HG03097 (cell line): ENCODE measurements around the gene UBE2G1.
"Not testable (repeated sequence)": the region's sequence is repeated elsewhere in the genome, so short reads cannot be mapped to it uniquely, and the experiment has no call there.

Experiments used
- ATAC-seq: cut with Tn5 transposase; IDR thresholded peaks from one replicate; pipeline ENCODE4 v1.9.1; 2021; ENCODE audit not compliant: unreplicated experiment, low FRiP score

Gene UBE2G1

GRCh38 chr17:4255271-4255670 lies 111.2 kb downstream of the UBE2G1 start:
- not testable (repeated sequence) for ATAC-seq

- ATAC-seq: no peak
These were observed 115.6 kb downstream of the UBE2G1 start for GRCh38 chr17:4250887-4251286.

- no peak for ATAC-seq
These were observed 116.9 kb downstream of the UBE2G1 start for GRCh38 chr17:4249452-4250029.

- no peak for ATAC-seq
These were observed 117.8 kb downstream of the UBE2G1 start for GRCh38 chr17:4248504-4249277.

- ATAC-seq: no peak
These were observed 118.5 kb downstream of the UBE2G1 start for GRCh38 chr17:4247971-4248388.

GRCh38 chr17:4247361-4247970 lies 119.0 kb downstream of the UBE2G1 start:
- ATAC-seq: no peak

- ATAC-seq: no peak
These were observed 119.8 kb downstream of the UBE2G1 start for GRCh38 chr17:4246674-4247073.

- ATAC-seq: no peak
These were observed 124.9 kb downstream of the UBE2G1 start for GRCh38 chr17:4241535-4241934.

GRCh38 chr17:4236456-4236855 lies 130.0 kb downstream of the UBE2G1 start:
- no peak for ATAC-seq

- ATAC-seq: no peak
These were observed 130.8 kb downstream of the UBE2G1 start for GRCh38 chr17:4235372-4236279.

- ATAC-seq: no peak
These were observed 132.1 kb downstream of the UBE2G1 start for GRCh38 chr17:4234401-4234800.

- ATAC-seq: no peak
These were observed 132.7 kb downstream of the UBE2G1 start for GRCh38 chr17:4233668-4234258.

GRCh38 chr17:4232168-4232813 lies 134.2 kb downstream of the UBE2G1 start:
- ATAC-seq: no peak

- no peak for ATAC-seq
These were observed 136.6 kb downstream of the UBE2G1 start for GRCh38 chr17:4229627-4230541.

GRCh38 chr17:4221899-4222659 lies 144.4 kb downstream of the UBE2G1 start:
- ATAC-seq: no peak

GRCh38 chr17:4221163-4221562 lies 145.3 kb downstream of the UBE2G1 start:
- no peak for ATAC-seq

GRCh38 chr17:4220655-4221054 lies 145.8 kb downstream of the UBE2G1 start:
- no peak for ATAC-seq
